Cardiac muscle cell (in vitro differentiated cells and primary cell): ENCODE measurements around the gene GALNT2. TPM values are rescaled to one million over a fixed set of nuclear protein-coding genes. Genes with fewer than 3 reads are reported as not detected.

Experiments used
- DNase-seq, 2 donors: peaks; one replicate each; pipeline versions ENCODE4 v3.0.0 to v3.0.0-alpha.2; 2010 to 2017; ENCODE audit warnings: low read depth in 1 of 2, low spot score in 1 of 2
- H3K27ac ChIP-seq: fragments of 200-600 bp; sonication (generic); 2 replicates; pipeline ENCODE4 v1.5.1; 2016
- H3K27me3 ChIP-seq: fragments of 200-600 bp; sonication (generic); 2 replicates; pipeline ENCODE4 v1.6.0; 2016; ENCODE audit warnings: control low read depth
- H3K36me3 ChIP-seq: fragments of 200-600 bp; sonication (generic); 2 replicates; pipeline ENCODE4 v1.5.1; 2016; ENCODE audit warnings: control low read depth
- H3K4me1 ChIP-seq: fragments of 200-600 bp; sonication (generic); 2 replicates; pipeline ENCODE4 v1.8.1; 2017; ENCODE audit warnings: low read depth, mild to moderate bottlenecking, mixed run types
- H3K4me3 ChIP-seq: fragments of 200-600 bp; sonication (generic); 2 replicates; pipeline ENCODE4 v1.5.1; 2016; ENCODE audit warnings: mild to moderate bottlenecking
- H3K9me3 ChIP-seq: fragments of 200-600 bp; sonication (generic); 2 replicates; pipeline ENCODE4 v1.5.1; 2017; ENCODE audit warnings: low read depth, mild to moderate bottlenecking, control low read depth
- polyA plus RNA-seq: library from polyadenylated mRNA; unstranded; fragments of >200 nt; fragmentation: Nextera tagmentation; extraction: Ambion mirVana; gene quantifications from 2 replicates; pipeline ENCODE4 v1.2.1, GENCODE V29; 2016
- total RNA-seq: library from RNA; depleted of rRNA; stranded (reverse); fragments of >200 nt; gene quantifications from 2 replicates; pipeline ENCODE4 v1.2.3, GENCODE V29; 2016
- TF ChIP-seq, protein P1 (sequence below): IDR thresholded peaks from 2 replicates; pipeline ENCODE4 v1.5.1; 2012; ENCODE audit warnings: low read depth, mild to moderate bottlenecking, low read length

GALNT2 gene
- total and polyA plus RNA-seq, 2 experiments from 2014 or later: 71.4 to 92.1 TPM

DNA sequence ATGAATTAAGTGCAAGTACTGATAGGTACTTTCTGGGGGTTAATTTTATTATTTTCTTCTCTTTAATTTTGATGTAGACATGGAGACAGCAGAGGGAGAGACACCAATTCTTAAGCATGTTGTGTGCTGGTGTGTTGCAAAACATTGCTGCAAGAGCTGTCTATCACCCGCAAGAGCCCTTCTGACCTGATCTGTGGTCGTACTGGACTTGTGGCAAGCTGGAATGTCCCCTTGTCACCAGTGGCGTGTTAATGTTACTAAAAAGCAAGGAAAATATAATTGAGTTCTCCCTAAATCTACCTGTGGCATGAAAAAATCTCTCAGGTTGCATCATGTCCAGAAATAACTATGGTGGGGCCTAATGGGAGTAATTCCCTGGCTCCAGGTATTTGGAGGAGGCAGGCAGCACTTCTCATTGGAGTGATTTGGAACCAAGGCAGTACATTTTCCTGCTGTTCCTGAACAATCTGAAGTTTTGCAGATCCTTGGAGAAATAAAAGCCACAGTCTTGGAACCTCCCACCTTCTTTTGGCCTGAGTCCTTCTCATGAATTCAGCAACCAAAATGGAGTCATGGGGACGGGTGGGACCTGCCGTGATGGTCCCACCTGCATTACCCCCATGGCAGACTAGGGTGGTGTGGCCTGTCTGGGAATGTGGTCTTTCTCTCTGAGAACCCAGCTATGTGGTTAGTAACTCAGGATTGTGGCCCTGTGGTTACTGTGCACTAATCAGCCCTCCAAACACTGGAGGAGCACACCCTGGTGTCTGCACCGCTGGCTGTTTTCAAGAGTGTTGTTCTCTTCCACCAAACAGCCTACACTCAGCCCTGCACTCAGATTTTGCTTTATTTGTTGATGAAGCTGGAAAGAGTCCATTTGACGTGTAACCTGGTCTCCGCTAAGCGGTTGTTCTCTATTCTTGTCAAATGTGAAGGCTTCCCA is 57.4 kb downstream of the GALNT2 start:
- Histone ChIP-seq H3K4me3 (no peak overlapping the region), H3K36me3 (no peaks in the 10 kb centered on the region), H3K27ac (no peak overlapping the region), H3K9me3 (no peaks in the 10 kb centered on the region), H3K27me3 (no peaks in the 10 kb centered on the region), H3K4me1 (peaks cover 60% of the 10 kb centered on the region)
- DNase-seq: no peak
- TF ChIP-seq, protein P1, sequence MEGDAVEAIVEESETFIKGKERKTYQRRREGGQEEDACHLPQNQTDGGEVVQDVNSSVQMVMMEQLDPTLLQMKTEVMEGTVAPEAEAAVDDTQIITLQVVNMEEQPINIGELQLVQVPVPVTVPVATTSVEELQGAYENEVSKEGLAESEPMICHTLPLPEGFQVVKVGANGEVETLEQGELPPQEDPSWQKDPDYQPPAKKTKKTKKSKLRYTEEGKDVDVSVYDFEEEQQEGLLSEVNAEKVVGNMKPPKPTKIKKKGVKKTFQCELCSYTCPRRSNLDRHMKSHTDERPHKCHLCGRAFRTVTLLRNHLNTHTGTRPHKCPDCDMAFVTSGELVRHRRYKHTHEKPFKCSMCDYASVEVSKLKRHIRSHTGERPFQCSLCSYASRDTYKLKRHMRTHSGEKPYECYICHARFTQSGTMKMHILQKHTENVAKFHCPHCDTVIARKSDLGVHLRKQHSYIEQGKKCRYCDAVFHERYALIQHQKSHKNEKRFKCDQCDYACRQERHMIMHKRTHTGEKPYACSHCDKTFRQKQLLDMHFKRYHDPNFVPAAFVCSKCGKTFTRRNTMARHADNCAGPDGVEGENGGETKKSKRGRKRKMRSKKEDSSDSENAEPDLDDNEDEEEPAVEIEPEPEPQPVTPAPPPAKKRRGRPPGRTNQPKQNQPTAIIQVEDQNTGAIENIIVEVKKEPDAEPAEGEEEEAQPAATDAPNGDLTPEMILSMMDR: no peak

- no peaks in the 10 kb centered on the region for H3K9me3 ChIP-seq
- H3K27me3 ChIP-seq: no peaks in the 10 kb centered on the region
- H3K4me3 ChIP-seq: no peak overlapping the region
- H3K27ac ChIP-seq: no peak overlapping the region
- peaks cover 65% of the 10 kb centered on the region for H3K4me1 ChIP-seq
- TF ChIP-seq, protein P1: no peak
- no peaks in the 10 kb centered on the region for H3K36me3 ChIP-seq
- no peak for DNase-seq
Measured at GRCh38 chr1:230125141-230125540, 58.1 kb downstream of the GALNT2 start.

- Histone ChIP-seq H3K4me1 (peaks cover 73% of the 10 kb centered on the region), H3K4me3 (no peak overlapping the region), H3K36me3 (no peaks in the 10 kb centered on the region), H3K27ac (no peak overlapping the region), H3K27me3 (no peaks in the 10 kb centered on the region), H3K9me3 (no peaks in the 10 kb centered on the region)
- DNase-seq: peak in 1 of 2 donors; percentile 39
- TF ChIP-seq, protein P1: no peak
Measured at GRCh38 chr1:230125640-230126528, 58.8 kb downstream of the GALNT2 start.

DNA sequence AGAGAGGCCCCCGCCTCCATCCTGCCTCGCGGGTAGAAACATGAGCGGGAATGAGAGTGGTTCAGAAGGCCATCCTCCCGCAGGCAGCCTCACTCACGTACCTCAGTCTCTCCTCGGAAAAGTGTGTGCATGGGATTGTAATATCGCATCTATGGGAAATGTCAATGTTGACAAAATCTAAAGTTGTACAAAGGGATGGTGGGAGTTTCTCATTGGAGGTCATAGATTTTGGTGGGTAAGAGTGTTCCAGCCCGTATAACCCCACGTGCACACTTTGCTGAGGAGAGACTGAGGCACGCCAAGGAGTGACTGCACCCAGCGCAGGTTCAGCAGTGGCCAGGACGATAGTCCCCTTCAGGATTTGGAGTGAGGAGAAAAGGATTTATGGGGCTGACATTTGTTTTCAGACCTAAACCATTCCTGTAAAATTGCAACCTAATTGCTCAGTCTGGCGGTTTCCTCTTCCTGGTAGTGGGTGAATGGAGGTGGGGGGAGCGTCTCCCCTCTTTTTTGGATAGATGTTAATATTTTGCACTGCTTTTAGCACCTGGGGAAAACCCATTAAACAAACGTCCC is 59.6 kb downstream of the GALNT2 start:
- H3K27me3 ChIP-seq: no peaks in the 10 kb centered on the region
- H3K9me3 ChIP-seq: no peaks in the 10 kb centered on the region
- no peak overlapping the region for H3K27ac ChIP-seq
- TF ChIP-seq, protein P1: no peak
- DNase-seq: no peak
- H3K36me3 ChIP-seq: no peaks in the 10 kb centered on the region
- H3K4me3 ChIP-seq: no peak overlapping the region
- peaks cover 73% of the 10 kb centered on the region for H3K4me1 ChIP-seq
